Embryonic facial prominence (tissue), 1 donor: ENCODE results near the gene PRC1.

Source experiments
- DNase-seq: peaks from one replicate; pipeline ENCODE4 v3.0.0-alpha.2; 2016; ENCODE audit errors: extremely low spot score

The PRC1 gene

DNA sequence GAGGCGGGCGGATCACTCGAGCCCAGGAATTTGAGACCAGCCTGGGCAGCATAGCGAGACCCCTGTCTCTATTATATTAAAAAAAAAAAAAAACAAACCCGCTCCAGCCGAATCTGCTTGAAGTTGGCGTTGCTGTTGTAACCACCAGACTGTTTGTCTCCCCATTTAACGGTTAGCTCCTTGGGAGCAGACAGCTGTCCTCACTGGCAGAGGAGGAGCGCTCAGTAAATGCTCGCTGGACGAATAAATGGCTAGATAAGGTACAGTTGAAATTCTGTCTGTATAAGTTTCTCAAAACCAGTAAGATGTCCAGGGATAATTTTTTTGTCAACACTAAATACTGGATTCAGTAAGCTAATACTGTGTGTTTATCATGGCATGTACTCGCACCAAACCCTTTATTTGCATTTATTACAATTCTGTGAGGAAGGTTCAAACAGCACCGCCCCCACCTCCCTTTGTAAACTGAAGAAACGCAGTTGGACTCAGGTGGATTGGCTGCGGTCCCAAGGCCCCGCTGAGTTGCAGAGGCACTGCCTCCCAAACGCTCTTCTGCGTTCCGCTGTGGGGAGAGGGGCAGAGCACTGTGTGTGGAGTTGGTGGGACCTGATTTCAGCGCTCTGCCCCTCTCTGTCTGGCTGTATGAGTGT, 38.6 kb downstream of the PRC1 start:
- DNase-seq: no peak

DNA sequence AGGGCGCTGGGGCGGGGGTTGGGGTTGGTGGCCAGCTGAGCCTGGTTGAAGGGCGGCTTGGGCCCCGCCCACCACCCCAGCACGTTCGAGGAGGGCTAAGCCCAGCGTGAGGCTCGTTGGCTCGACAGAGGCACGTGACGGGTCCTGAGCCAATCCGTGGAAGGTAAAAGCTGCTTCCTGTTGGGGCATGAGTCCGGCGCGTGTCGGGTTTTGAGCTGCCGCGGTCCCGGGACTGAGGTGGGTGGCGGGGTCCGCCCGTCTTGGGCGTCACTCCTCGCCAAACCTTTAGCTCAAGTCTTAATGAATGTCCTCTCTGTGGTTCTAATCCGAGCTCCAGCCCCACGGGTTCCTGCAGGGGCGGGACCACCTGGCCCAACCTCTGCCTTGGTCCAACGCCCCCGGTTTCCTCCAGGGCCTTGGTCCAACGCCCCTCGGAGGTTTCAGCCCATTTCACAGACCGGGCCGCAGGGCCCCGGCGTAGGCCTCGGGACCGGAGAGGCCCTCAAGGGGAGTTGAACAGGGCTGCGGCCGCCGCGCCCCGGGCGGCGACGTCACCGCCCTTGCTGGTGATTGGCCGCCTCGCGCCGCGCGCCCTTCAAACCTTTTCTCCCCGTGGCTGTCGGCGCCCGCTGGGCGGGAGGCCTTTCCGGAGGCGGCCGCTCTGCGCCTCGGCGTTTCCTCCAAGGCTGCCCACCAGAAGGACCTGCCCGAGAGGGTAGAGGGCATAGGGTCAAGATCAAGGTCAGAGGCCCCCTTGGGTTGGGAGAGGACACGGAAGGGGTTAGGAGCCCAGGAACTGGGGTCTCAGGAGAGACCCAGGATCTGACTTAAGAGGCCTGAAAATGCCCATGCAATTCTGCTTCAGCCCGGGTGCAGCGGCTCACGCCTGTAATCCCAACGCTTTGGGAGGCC, 39.4 kb downstream of the PRC1 start, which contains the start of gene RCCD1:
Gene RCCD1, plus strand, starts transcription at position 173 of the 912 bp plus-strand sequence. CDS start 1,851 bp downstream, outside the sequence.
- peak; percentile 73 for DNase-seq

GRCh38 chr15:90953947-90954711, 40.2 kb downstream of the PRC1 start:
- no peak for DNase-seq

GRCh38 chr15:90952901-90953677, 41.2 kb downstream of the PRC1 start:
- DNase-seq: no peak

- no peak for DNase-seq
Observed at GRCh38 chr15:90950676-90951075, 43.7 kb downstream of the PRC1 start.

GRCh38 chr15:90949979-90950675, 44.2 kb downstream of the PRC1 start:
- no peak for DNase-seq

GRCh38 chr15:90948506-90948905, 45.8 kb downstream of the PRC1 start:
- DNase-seq: no peak

GRCh38 chr15:90947577-90948357, 46.6 kb downstream of the PRC1 start:
- DNase-seq: no peak

- DNase-seq: no peak
Observed at GRCh38 chr15:90946941-90947576, 47.3 kb downstream of the PRC1 start.

GRCh38 chr15:90946538-90946937, 47.8 kb downstream of the PRC1 start:
- no peak for DNase-seq

DNA sequence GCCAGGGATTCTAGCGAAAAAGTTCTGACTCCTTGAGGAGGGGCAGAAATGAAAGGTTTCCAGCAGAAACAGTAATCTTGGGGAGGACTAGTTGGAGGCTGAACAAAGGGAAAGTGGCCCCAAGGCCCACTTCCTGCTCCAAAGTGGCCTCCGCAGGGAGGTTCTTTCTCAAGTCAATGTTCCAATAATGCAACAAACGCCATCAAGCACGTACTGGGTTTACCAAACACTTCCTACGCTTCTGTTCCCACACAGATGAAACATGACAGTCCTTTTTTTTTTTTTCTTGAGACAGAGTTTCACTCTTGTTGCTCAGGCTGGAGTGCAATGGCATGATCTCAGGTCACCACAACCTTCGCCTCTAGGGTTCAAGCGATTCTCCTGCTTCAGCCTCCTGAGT, 49.2 kb downstream of the PRC1 start:
- DNase-seq: no peak

DNA sequence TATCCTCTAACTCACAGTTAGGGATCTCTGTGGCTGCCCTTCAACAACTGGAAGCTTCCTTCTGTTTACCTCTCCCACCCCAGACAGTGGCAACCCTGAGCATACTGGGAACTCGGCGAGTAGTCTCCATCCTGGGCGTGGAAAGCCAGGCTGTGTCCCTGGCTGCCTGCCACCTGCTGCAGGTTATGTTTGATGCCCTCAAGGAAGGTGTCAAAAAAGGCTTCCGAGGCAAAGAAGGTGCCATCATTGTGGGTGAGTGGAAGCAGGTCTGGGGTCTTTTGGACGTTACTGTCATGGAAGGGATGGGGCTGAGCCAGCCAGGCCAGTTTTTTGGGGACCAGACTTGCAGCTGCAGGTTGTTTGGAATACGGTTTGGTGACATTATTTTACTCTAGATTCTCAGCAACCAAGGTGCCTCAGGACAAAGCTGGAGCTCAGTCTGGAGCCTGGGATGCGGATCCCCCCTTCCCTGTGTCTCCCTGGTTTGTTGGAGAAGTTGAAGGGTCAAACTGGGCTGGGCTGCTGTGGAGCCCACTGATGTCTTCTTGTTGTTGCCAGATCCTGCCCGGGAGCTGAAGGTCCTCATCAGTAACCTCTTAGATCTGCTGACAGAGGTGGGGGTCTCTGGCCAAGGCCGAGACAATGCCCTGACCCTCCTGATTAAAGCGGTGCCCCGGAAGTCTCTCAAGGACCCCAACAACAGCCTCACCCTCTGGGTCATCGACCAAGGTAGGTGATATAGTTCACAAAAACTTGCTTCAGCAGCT, 51.8 kb downstream of the PRC1 start:
- DNase-seq: no peak

GRCh38 chr15:90941038-90941437, 53.3 kb downstream of the PRC1 start:
- DNase-seq: no peak

DNA sequence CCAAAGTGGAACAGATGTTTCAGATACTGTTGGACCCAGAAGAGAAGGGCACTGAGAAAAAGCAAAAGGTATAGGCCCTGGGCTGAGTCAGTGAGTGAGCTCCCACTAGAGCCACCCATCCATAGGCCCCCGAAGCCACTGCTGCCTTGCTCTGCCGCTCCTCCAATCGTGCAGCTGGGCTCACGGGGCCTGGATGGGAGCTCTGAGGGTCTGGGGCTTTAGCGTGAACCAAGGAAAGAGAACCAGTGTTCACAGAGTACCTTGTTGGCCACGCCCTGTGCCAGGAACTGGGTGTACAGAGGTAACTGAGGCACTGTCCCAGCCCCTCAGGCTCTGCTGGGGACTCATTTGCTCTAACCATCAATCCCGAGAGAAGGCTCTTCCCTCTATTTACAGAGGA, 54.6 kb downstream of the PRC1 start:
- DNase-seq: no peak

GRCh38 chr15:90938261-90938660, 56.1 kb downstream of the PRC1 start:
- no peak for DNase-seq

DNA sequence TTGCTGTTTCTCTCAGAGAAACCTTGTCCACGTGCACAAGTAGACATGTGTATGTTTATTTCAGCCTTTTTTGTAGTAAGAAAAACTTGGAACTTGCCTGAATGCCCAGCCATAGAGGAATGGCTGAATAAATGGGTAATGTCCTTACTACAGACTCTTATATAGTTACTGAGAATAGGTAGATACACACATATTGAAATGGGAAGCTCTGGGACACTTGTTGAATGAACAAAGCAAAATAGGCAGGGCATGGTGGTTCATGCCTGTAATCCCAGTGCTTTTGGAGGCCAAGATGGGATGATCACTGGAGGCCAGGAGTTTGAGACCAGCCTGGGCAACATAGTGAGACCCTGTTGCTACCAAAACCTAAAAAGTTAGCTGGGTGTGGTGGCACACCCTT, 57.5 kb downstream of the PRC1 start:
- DNase-seq: no peak

DNA sequence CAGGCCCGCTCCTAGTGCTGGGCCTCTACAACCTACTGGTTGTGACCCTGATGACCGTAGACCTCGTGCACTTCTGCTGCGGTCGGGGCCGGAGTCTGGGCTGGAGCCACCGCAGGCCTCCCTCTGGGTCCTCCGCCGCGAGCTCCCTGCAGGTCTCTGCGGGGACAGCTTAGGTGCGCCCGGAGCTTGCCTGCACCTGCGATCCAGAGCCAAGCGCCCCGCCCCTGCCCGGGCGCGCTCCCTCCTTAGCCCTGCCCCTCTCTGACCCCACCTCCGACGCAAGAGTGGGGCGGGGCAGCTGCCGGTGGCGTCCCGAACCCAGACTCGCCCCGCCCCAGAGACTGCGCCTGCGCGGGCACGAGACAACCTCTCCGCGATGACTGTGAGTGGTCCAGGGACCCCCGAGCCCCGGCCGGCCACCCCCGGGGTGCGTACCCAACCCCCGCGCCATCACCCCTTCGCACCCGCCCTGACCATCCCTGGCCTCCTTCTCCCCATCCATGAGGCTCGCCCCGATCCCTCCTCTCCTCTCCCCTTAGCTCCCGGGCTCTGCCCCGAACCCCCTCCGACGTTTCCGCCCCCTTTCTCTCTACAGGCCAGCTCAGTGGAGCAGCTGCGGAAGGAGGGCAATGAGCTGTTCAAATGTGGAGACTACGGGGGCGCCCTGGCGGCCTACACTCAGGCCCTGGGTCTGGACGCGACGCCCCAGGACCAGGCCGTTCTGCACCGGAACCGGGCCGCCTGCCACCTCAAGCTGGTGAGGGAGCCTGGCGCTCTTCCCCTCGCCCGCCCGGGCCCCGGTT, 59.2 kb downstream of the PRC1 start, which contains the start of gene UNC45A:
Gene UNC45A, plus strand, starts transcription at position 337 of the 803 bp plus-strand sequence. Its CDS starts 40 bp downstream, at position 377.
- DNase-seq: no peak
